GM12878 (cell line): ENCODE results near the gene COPS7A. TPM values are rescaled to one million over a fixed set of nuclear protein-coding genes. Genes with fewer than 3 reads are reported as not detected.
A peak's percentile ranks its signal among the peaks of the same experiment; 100 is the strongest.

Experiments
- GABPA ChIP-seq: IDR thresholded peaks from 2 replicates; pipeline ENCODE4 v1.6.1; 2014; ENCODE audit warnings: antibody characterized with exemption, low read depth, mild to moderate bottlenecking, inconsistent platforms
- NBN ChIP-seq: fragments of 450-650 bp; IDR thresholded peaks from 2 replicates; pipeline ENCODE4 v1.6.1; 2016
- NFXL1 ChIP-seq: fragments of 450-650 bp; IDR thresholded peaks from 2 replicates; pipeline ENCODE4 v1.6.1; 2017; ENCODE audit warnings: antibody characterized with exemption, mild to moderate bottlenecking, borderline replicate concordance
- PBX3 ChIP-seq: IDR thresholded peaks from 2 replicates; pipeline ENCODE4 v1.6.1; 2011; ENCODE audit warnings: mild to moderate bottlenecking, low read depth, low read length, moderate library complexity; ENCODE audit not compliant: insufficient replicate concordance
- ZBTB11 ChIP-seq: fragments of 450-650 bp; formaldehyde crosslinking; IDR thresholded peaks from 2 replicates; pipeline ENCODE4 v1.5.0; 2022; ENCODE audit warnings: mild to moderate bottlenecking, missing genetic modification characterization
- ZNF24 ChIP-seq: fragments of 450-650 bp; IDR thresholded peaks from 2 replicates; pipeline ENCODE4 v1.6.1; 2017; ENCODE audit warnings: antibody characterized with exemption, mild to moderate bottlenecking
- polyA plus RNA-seq, 11 experiments: library from polyadenylated mRNA; depleted of rRNA in 4 of 11; unstranded in 6 of 11; stranded (reverse) in 5 of 11; fragments of >200 nt; fragmentation: Nextera tagmentation in 4 of 11; fragmentation: Illumina TruSeq in 1 of 11; extraction: Ambion mirVana in 4 of 11; extraction: Trizol in 1 of 11; gene quantifications; 1 replicate in 1 of 11; 2 replicates in 10 of 11; pipeline versions ENCODE4 v1.2.1 to v1.2.3, GENCODE V29; 2011 to 2016; ENCODE audit warnings: inconsistent platforms in 2 of 11, missing spikeins in 2 of 11, low read depth in 1 of 11
- total RNA-seq, 4 experiments: library from RNA; depleted of rRNA in 3 of 4; stranded (reverse); fragments of >200 nt in 3 of 4; fragmentation: Illumina TruSeq in 1 of 4; extraction: Trizol in 1 of 4; gene quantifications; 2 replicates each; pipeline versions ENCODE4 v1.2.1 to v1.2.3, GENCODE V29; 2013 to 2021

The COPS7A gene
- total and polyA plus RNA-seq, 10 of the 15 experiments (the other 5 are each of a cell fraction or from before 2014, with no cell fraction given), result 25.7 to 74.0 (median 51.9) TPM

- TF ChIP-seq NFXL1, result no peak
- TF ChIP-seq ZBTB11 (CRISPR knock-in tag), result no peak; the same call in 1 of the 2 replicates
- TF ChIP-seq ZNF24, result 0 out of 2 replicates have a peak, but pooled peaks have one; percentile 44
- peak; percentile 72; the same call in 1 of the 2 replicates for TF ChIP-seq GABPA
- peak; percentile 98 for TF ChIP-seq NBN
- peak; percentile 72 for TF ChIP-seq PBX3
Observed at GRCh38 chr12:6752921-6753771, 29.3 kb downstream of the COPS7A start, which contains the start of gene MLF2 (continued).
